Measurements from ENCODE around the gene SOX11. TPM values are rescaled to one million over a fixed set of nuclear protein-coding genes. Genes with fewer than 3 reads are reported as not detected.

Gene SOX11
- total RNA-seq, 1 experiment from 2014 or later, result 0.02 TPM

DNA sequence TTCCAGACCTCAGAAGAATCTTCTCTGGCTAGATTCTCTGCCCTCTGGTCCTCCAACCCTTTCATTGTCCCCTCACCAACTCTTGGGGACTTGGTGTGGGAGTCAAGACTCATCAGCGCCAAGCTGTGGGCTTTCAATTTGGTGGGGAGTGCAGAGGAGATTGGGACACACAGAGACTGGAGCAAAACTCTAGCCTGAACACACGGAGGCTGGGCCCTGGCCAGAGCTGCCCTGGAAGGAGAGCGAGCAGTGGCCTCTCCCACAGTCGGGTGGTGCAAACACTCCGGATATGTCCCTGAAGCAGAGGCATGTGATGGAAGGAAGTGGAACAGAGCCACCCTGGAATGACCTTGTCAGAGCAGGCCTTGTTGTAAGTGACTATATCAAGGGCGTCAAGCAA is 8.7 kb upstream of the SOX11 start (continued):
- TF ChIP-seq POLR2A (IDR thresholded peaks at IDR 0.05; ENCODE audit: borderline replicate concordance, extremely low read depth, insufficient read depth, insufficient read length), result no peak
- TF ChIP-seq ELF1 (IDR thresholded peaks at IDR 0.05; ENCODE audit: borderline replicate concordance, low read depth), result no peak

DNA sequence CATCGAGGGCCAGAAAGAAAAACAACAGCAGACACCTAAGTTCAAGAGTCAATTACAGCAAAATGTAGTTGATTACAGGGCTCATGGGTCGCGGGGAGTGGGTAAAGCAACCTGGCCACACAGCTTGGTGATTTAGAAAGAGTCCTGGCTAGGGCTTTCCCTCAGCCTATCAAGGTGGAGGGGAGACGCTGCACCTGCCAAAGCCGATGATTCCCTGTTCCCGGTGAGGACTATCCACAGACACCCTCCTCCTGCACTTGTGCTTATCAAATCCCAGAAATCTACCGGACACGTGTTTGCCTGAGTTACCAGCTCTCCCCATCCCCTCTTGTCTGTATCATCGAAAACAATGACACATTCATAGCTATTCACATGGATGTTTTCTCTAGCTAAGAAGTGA is 7.0 kb upstream of the SOX11 start:
- ATAC-seq, result no peak
- CTCF ChIA-PET, result no interaction called here
- no peak for TF ChIP-seq ELF1 (IDR thresholded peaks at IDR 0.05; ENCODE audit: borderline replicate concordance, low read depth)
- TF ChIP-seq ZNF274 (IDR thresholded peaks at IDR 0.05; ENCODE audit: low read depth, low read length), result no peak
- no peak for TF ChIP-seq EZH2 (IDR thresholded peaks at IDR 0.05)

DNA sequence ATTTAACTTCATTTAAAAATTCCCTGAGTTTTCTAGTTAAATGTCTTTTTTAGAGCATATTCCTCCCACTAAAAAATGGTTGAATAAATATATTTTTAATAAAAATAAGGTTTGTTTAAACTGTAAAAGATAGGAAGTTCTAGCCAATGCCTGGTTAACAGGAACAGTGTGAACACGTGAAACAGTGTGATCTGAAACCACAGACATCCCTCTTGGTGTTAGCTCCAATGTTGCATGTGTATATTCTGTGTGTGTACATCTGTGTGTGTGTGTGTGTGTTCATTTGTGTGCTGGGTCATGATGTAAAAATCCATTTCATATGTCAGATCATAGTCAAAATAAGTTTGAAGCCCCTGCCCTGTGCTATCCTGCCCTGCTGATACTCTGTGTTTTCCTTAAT is 6.1 kb upstream of the SOX11 start:
- TF ChIP-seq TCF7L2 (IDR thresholded peaks at IDR 0.05; ENCODE audit: borderline replicate concordance, extremely low read depth, insufficient read depth, insufficient read length), result no peak
- no peaks in the 10 kb centered on the region for H3K36me3 ChIP-seq (ENCODE audit: control insufficient read depth in 1 of 2, insufficient read depth in 2 of 2, low read length in 2 of 2)
- ATAC-seq (no peak), DNase-seq (ENCODE audit: low read depth, low spot score) (no peak)
- intact Hi-C loops (cut with micrococcal nuclease), result no loop called here
- H2AFZ ChIP-seq (ENCODE audit: low read depth, low read length, poor library complexity, severe bottlenecking), result no peak overlapping the region
- H4K20me1 ChIP-seq (ENCODE audit: insufficient read depth), result no peaks in the 10 kb centered on the region
- H3K9me3 ChIP-seq (ENCODE audit: control insufficient read depth in 1 of 2, insufficient read depth in 1 of 2, low read depth in 1 of 2, low read length in 2 of 2), result peaks cover 14 to 23% of the 10 kb centered on the region in 2 experiments; a peak in 2 of 4 replicates
- no TSS peak for BruUV-seq (replicated peaks)
- ChIA-PET RAD21 (ENCODE audit: low non-redundant PET in 1 of 2, low total read pairs in 2 of 2, uncharacterized antibody in 2 of 2, unreplicated experiment in 2 of 2) (no interaction called here), CTCF (no interaction called here), POLR2A (no interaction called here)
- no peak overlapping the region for H3K27ac ChIP-seq (ENCODE audit: low read depth, low read length)
- H3K9me2 ChIP-seq (ENCODE audit: insufficient read depth), result no peaks in the 10 kb centered on the region
- no peaks in the 10 kb centered on the region for H3K79me2 ChIP-seq (ENCODE audit: insufficient read depth, low read length)
- no peak overlapping the region for H3K9ac ChIP-seq (ENCODE audit: low read length)
- no peaks in the 10 kb centered on the region for H3K4me1 ChIP-seq (ENCODE audit: control insufficient read depth in 1 of 2, insufficient read depth in 2 of 2, low read length in 2 of 2)
- no peaks in the 10 kb centered on the region for H3K27me3 ChIP-seq (ENCODE audit: insufficient read depth, low read length)
- no peak overlapping the region for H3K4me2 ChIP-seq (ENCODE audit: low read length)
- no peak overlapping the region for H3K4me3 ChIP-seq (replicated peaks in 1 of 2; ENCODE audit: low read depth in 1 of 2, low read length in 2 of 2)

More for the DNA sequence above, 7.0 kb upstream of the SOX11 start:
- H4K20me1 ChIP-seq (ENCODE audit: insufficient read depth), result no peaks in the 10 kb centered on the region
- no peaks in the 10 kb centered on the region for H3K4me1 ChIP-seq (ENCODE audit: control insufficient read depth in 1 of 2, insufficient read depth in 2 of 2, low read length in 2 of 2)
- intact Hi-C loops (cut with micrococcal nuclease), result no loop called here
- no peak overlapping the region for H3K4me2 ChIP-seq (ENCODE audit: low read length)
- H3K9me3 ChIP-seq (ENCODE audit: control insufficient read depth in 1 of 2, insufficient read depth in 1 of 2, low read depth in 1 of 2, low read length in 2 of 2), result peaks cover 16 to 20% of the 10 kb centered on the region in 2 experiments; a peak in 2 of 4 replicates
- H3K27ac ChIP-seq (ENCODE audit: low read depth, low read length), result no peak overlapping the region
- POLR2A ChIA-PET, result no interaction called here
- H3K9me2 ChIP-seq (ENCODE audit: insufficient read depth), result no peaks in the 10 kb centered on the region
- H3K4me3 ChIP-seq (replicated peaks in 1 of 2; ENCODE audit: low read depth in 1 of 2, low read length in 2 of 2), result no peak overlapping the region
- H3K36me3 ChIP-seq (ENCODE audit: control insufficient read depth in 1 of 2, insufficient read depth in 2 of 2, low read length in 2 of 2), result no peaks in the 10 kb centered on the region
- no peaks in the 10 kb centered on the region for H3K79me2 ChIP-seq (ENCODE audit: insufficient read depth, low read length)
- no TSS peak for BruUV-seq (replicated peaks)
- no peaks in the 10 kb centered on the region for H3K27me3 ChIP-seq (ENCODE audit: insufficient read depth, low read length)
- no peak overlapping the region for H3K9ac ChIP-seq (ENCODE audit: low read length)
- RAD21 ChIA-PET (ENCODE audit: low non-redundant PET in 1 of 2, low total read pairs in 2 of 2, uncharacterized antibody in 2 of 2, unreplicated experiment in 2 of 2), result no interaction called here
- no peak for DNase-seq (ENCODE audit: low read depth, low spot score)
- no peak overlapping the region for H2AFZ ChIP-seq (ENCODE audit: low read depth, low read length, poor library complexity, severe bottlenecking)

Data from HCT116 (cell line).